Neural crest cell (in vitro differentiated cells): Measurements from ENCODE around the gene OTOP1. TPM values are rescaled to one million over a fixed set of nuclear protein-coding genes. Genes with fewer than 3 reads are reported as not detected.
A peak's percentile ranks its signal among the peaks of the same experiment; 100 is the strongest.
"Not testable (repeated sequence)": the region's sequence is repeated elsewhere in the genome, so short reads cannot be mapped to it uniquely, and the experiment has no call there.

Experiments used
- DNase-seq: peaks from one replicate; pipeline ENCODE4 v3.0.0; 2021; ENCODE audit warnings: low read depth, mixed read lengths, low spot score
- H3K27ac Mint-ChIP-seq: one replicate; pipeline ENCODE4 v1.8.0; 2021; ENCODE audit warnings: mild to moderate bottlenecking, mixed read lengths; ENCODE audit not compliant: unreplicated experiment
- H3K27me3 Mint-ChIP-seq: 2 replicates; pipeline ENCODE4 v1.8.0; 2021; ENCODE audit warnings: low read depth, mild to moderate bottlenecking, mixed read lengths
- H3K36me3 Mint-ChIP-seq: 2 replicates; pipeline ENCODE4 v1.8.0; 2021; ENCODE audit warnings: low read depth, mild to moderate bottlenecking, mixed read lengths
- H3K4me1 Mint-ChIP-seq: 2 replicates; pipeline ENCODE4 v1.8.0; 2021; ENCODE audit warnings: mixed read lengths
- H3K4me3 Mint-ChIP-seq: one replicate; pipeline ENCODE4 v1.8.0; 2021; ENCODE audit warnings: mild to moderate bottlenecking, mixed read lengths
- H3K9me3 Mint-ChIP-seq: 2 replicates; pipeline ENCODE4 v1.8.0; 2021; ENCODE audit warnings: mixed read lengths
- total RNA-seq: library from RNA; stranded (reverse); gene quantifications from 2 replicates; pipeline ENCODE4 v1.2.1, GENCODE V29; 2021
- TF ChIP-seq, protein P1 (sequence below): fragments of 200-600 bp; sonication (generic); conservative IDR thresholded peaks from 2 replicates; pipeline ENCODE4 v1.5.0; 2021; ENCODE audit warnings: antibody characterized with exemption, mild to moderate bottlenecking

OTOP1 gene
- total RNA-seq, 1 donor from 2014 or later, result 0.33 TPM

DNA sequence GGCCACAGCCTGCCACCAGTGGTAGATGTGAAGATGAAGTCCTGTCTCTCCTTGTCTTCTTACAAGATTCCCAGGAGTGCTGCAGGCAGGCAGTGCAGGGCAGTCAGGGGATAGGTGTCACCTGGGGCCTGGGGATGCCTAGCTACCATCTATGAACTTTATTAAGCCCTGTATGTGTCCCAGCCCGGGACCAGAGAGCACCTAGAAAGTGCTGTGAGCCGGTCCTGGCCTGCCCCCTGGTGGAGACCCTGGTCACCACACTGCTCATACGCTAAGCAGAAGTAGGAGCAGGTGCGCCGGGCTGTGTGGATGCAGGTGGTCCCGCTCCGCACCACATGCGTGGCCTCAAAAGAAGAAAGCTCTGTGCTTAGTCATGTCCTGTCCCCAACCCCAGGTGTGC, 81.1 kb downstream of the OTOP1 start:
- H3K4me3 Mint-ChIP-seq, H3K36me3 Mint-ChIP-seq, H3K27ac Mint-ChIP-seq, H3K4me1 Mint-ChIP-seq, H3K9me3 Mint-ChIP-seq: not testable (repeated sequence)
- H3K27me3 Mint-ChIP-seq, result peaks cover 36% of the 10 kb centered on the region
- TF ChIP-seq, protein P1, sequence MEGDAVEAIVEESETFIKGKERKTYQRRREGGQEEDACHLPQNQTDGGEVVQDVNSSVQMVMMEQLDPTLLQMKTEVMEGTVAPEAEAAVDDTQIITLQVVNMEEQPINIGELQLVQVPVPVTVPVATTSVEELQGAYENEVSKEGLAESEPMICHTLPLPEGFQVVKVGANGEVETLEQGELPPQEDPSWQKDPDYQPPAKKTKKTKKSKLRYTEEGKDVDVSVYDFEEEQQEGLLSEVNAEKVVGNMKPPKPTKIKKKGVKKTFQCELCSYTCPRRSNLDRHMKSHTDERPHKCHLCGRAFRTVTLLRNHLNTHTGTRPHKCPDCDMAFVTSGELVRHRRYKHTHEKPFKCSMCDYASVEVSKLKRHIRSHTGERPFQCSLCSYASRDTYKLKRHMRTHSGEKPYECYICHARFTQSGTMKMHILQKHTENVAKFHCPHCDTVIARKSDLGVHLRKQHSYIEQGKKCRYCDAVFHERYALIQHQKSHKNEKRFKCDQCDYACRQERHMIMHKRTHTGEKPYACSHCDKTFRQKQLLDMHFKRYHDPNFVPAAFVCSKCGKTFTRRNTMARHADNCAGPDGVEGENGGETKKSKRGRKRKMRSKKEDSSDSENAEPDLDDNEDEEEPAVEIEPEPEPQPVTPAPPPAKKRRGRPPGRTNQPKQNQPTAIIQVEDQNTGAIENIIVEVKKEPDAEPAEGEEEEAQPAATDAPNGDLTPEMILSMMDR, result peak; percentile 62
- DNase-seq, result peak; percentile 40

DNA sequence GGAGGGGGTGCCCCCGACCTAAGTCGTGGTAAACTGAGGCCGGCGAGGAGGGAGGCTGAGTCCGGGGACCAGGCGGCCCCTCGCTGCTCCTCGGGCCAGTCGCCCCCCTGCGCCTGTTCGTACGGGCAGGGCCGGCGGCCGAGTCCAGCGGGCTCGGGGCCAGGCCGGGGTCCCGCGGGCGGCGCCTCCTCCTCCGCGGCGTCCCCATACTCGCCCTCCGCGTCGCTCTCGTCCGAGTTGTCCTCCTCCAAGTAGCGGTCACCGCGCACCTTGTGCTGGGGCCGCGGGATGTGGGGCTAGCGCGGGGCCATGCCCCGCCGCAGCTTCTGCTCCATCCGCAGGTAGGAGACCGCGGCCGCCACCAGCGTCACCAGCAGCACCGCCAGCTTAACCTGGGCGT, 83.4 kb downstream of the OTOP1 start:
- not testable (repeated sequence) for H3K4me1 Mint-ChIP-seq, DNase-seq, H3K27ac Mint-ChIP-seq, H3K9me3 Mint-ChIP-seq, H3K36me3 Mint-ChIP-seq, H3K4me3 Mint-ChIP-seq
- peaks cover 32% of the 10 kb centered on the region for H3K27me3 Mint-ChIP-seq

DNA sequence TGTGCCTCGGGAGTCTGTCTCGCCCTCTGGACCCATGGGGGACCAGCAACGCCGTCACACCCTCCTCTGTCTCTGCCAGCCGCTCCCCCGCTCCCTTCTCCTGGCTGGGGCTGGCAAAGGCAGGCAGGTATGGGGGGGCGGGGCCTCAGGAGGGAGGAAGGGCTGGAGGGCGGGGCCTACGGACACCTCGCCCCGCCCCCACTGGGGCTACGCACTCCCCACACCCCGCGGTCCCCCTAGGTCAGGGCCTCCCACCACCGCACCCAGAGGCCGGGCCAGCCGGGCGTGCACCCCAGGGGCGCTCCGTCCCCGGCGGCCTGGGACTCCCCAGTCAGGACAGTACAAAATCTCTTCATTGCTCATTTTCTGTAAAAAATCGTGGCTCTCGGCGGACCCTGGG, 84.0 kb downstream of the OTOP1 start:
- DNase-seq, H3K4me3 Mint-ChIP-seq, H3K4me1 Mint-ChIP-seq, H3K9me3 Mint-ChIP-seq, H3K27ac Mint-ChIP-seq, H3K36me3 Mint-ChIP-seq: not testable (repeated sequence)
- peaks cover 29% of the 10 kb centered on the region for H3K27me3 Mint-ChIP-seq

DNA sequence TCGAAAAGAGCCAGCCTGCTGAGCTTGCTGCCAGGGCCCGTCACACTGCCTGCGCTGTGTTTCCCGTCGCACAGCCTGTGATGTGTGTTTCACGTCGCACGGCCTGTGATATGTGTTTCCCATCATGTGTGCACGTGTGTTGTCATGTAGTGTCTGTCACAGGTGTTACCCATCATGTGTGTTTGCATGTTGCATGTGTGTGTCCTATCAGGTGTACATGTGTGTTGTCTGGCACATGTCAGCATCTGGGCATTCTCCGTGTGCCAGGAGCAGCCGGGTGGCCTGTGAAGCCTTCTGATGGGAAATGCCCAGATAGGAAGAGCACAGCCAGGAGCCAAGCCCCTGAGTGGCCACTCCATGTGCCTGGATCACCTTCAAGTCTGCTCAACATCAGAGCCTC, 85.5 kb downstream of the OTOP1 start:
- H3K36me3 Mint-ChIP-seq, H3K27ac Mint-ChIP-seq, DNase-seq, H3K4me3 Mint-ChIP-seq, H3K4me1 Mint-ChIP-seq, H3K9me3 Mint-ChIP-seq: not testable (repeated sequence)
- peaks cover 28% of the 10 kb centered on the region for H3K27me3 Mint-ChIP-seq

Other genes starting within 250 kb of the OTOP1 start
- 26.7 and 28.4 TPM in 2 replicates for gene TMEM128, start 21.3 kb upstream of the OTOP1 start, total RNA-seq
- 24.7 and 27.3 TPM in 2 replicates for gene LYAR, start 63.2 kb upstream of the OTOP1 start, total RNA-seq
- 5.7 and 7.8 TPM in 2 replicates for gene ZBTB49, start 63.3 kb upstream of the OTOP1 start, total RNA-seq
- gene NSG1, start 160.2 kb upstream of the OTOP1 start, total RNA-seq, result 23.7 and 24.5 TPM in 2 replicates